ENCODE measurements around the gene RNF150. TPM values are rescaled to one million over a fixed set of nuclear protein-coding genes. Genes with fewer than 3 reads are reported as not detected.

The RNF150 gene
- total RNA-seq, 4 donors from 2014 or later = 33.1 to 53.3 (median 43.6) TPM

DNA sequence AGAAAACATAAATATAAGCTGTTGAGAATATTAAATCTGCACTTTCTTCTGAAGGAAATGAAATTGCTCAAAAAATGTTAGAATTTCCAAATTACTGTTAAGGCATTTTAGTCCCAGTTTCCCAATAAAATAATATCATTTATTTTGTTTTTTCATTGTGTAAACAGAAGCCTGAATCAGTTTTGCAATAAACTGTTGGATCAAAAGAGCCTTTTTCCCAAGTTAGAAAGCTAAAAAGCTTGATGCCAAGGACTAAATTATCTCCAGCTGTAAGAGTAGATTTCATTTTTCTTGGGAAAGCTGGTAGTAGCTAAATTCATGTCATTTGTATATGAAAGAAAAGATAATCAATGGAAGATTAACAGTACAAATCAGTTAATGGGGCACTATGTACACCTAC lies 95.8 kb downstream of the RNF150 start:
- Histone ChIP-seq H3K4me1 (peaks cover 17 to 40% (median 21%) of the 10 kb centered on the region in 4 donors), H3K27me3 (no peaks in the 10 kb centered on the region), H3K4me3 (no peak overlapping the region), H3K36me3 (no peaks in the 10 kb centered on the region), H3K9me3 (peaks cover 0 to 7% (median 2%) of the 10 kb centered on the region in 4 donors), H3K27ac (replicated peaks in 1 of 4) (peak overlapping the region in 1 of 4 donors; percentile 28)
- DNase-seq (ENCODE audit: extremely low spot score) = no peak
- TF ChIP-seq POLR2AphosphoS5 (IDR thresholded peaks at IDR 0.05) = no peak
- no peak for TF ChIP-seq EP300 (IDR thresholded peaks at IDR 0.05)
- TF ChIP-seq POLR2A (IDR thresholded peaks at IDR 0.05; ENCODE audit: low read depth) = no peak
- TF ChIP-seq, protein P1, sequence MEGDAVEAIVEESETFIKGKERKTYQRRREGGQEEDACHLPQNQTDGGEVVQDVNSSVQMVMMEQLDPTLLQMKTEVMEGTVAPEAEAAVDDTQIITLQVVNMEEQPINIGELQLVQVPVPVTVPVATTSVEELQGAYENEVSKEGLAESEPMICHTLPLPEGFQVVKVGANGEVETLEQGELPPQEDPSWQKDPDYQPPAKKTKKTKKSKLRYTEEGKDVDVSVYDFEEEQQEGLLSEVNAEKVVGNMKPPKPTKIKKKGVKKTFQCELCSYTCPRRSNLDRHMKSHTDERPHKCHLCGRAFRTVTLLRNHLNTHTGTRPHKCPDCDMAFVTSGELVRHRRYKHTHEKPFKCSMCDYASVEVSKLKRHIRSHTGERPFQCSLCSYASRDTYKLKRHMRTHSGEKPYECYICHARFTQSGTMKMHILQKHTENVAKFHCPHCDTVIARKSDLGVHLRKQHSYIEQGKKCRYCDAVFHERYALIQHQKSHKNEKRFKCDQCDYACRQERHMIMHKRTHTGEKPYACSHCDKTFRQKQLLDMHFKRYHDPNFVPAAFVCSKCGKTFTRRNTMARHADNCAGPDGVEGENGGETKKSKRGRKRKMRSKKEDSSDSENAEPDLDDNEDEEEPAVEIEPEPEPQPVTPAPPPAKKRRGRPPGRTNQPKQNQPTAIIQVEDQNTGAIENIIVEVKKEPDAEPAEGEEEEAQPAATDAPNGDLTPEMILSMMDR (IDR thresholded peaks at IDR 0.05) = no peak
- intact Hi-C loops (cut with DNase I) = no loop called here

DNA sequence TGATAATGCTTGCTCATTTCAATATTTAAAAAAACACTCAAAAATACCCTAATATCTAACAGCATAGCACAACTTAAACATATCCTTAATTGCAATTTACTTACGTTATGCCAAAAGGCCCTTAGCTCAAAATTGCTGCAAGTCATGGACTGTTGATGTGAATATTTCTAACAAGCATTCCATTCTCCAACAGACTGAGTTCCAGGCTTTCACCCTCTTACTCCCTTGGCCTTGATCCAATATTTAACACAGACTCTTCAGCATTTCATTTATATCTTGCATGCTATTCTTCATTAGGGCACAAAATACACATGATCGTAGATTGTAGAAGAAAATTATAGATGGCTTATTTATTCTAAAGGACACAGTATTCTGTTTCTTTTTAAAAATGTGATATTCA lies 96.5 kb downstream of the RNF150 start:
- Histone ChIP-seq H3K36me3 (no peaks in the 10 kb centered on the region), H3K27ac (replicated peaks in 1 of 4) (peak overlapping the region; percentile 0 to 28 (median 15)), H3K27me3 (no peaks in the 10 kb centered on the region), H3K4me1 (peaks cover 17 to 40% (median 21%) of the 10 kb centered on the region in 4 donors), H3K4me3 (no peak overlapping the region), H3K9me3 (peaks cover 0 to 7% (median 2%) of the 10 kb centered on the region in 4 donors)
- no peak for DNase-seq (ENCODE audit: extremely low spot score)
- TF ChIP-seq, protein P1 (IDR thresholded peaks at IDR 0.05) = no peak
- TF ChIP-seq EP300 (IDR thresholded peaks at IDR 0.05) (no peak), POLR2A (IDR thresholded peaks at IDR 0.05; ENCODE audit: low read depth) (no peak), POLR2AphosphoS5 (IDR thresholded peaks at IDR 0.05) (no peak)
- intact Hi-C loops (cut with DNase I) = no loop called here
- whole genome bisulfite sequencing = 44% methylated on average over 2 of the region's 2 CpGs

DNA sequence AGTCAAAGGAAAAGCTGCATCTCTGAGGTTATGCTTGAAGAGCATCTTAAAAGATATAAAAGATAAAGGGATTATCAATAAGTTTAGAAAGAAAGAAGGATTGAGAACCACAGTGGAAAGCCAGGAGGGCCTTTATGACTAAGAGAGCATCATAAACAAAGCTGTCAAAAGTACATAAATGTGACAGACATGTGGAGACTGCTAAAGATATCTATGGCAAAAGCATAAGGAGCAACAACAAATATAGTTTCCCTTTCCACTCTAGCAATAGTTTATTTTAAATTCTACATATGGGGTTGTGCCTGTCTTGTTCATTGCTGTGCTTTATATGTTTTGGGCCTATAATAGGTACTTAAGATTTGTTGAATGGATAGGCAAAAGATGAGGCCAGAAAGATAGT lies 97.3 kb downstream of the RNF150 start:
- TF ChIP-seq EP300 (IDR thresholded peaks at IDR 0.05) (no peak), POLR2AphosphoS5 (IDR thresholded peaks at IDR 0.05) (no peak), POLR2A (IDR thresholded peaks at IDR 0.05; ENCODE audit: low read depth) (no peak)
- TF ChIP-seq, protein P1 (IDR thresholded peaks at IDR 0.05) = no peak
- H3K4me3 ChIP-seq = no peak overlapping the region
- no peaks in the 10 kb centered on the region for H3K36me3 ChIP-seq
- H3K27me3 ChIP-seq = no peaks in the 10 kb centered on the region
- intact Hi-C loops (cut with DNase I) = no loop called here
- peaks cover 0 to 7% (median 2%) of the 10 kb centered on the region in 4 donors for H3K9me3 ChIP-seq
- DNase-seq (ENCODE audit: extremely low spot score) = no peak
- peak overlapping the region in 2 of 4 donors; percentile 15 to 28 for H3K27ac ChIP-seq (replicated peaks in 1 of 4)
- peaks cover 17 to 33% (median 20%) of the 10 kb centered on the region in 4 donors for H3K4me1 ChIP-seq

DNA sequence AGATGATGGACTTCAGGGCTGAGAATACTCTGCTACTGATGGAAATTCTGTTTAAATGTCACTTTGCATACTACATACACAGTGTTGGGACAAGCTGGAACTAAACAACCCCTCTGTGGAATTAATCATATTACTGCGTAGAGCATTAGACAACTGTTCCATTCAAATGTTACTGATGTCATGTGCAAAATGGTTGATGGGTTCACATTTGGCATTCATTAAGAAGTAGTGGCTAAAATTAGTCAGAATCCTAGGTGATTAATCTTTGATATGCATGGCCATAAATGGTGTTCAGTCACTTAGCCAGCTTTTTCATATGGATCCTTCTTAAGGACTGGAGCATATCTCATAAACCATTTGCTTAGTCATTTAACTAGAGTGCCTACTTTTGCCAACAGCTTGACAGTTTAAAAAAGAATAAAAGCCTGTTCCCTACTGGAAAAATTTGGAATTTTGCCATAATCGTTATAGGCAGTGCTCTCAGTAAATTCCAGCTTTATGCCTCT lies 105.2 kb downstream of the RNF150 start:
- Histone ChIP-seq H3K36me3 (no peaks in the 10 kb centered on the region), H3K9me3 (no peaks in the 10 kb centered on the region), H3K27me3 (no peaks in the 10 kb centered on the region), H3K4me1 (peaks cover 8 to 40% (median 28%) of the 10 kb centered on the region in 4 donors), H3K4me3 (no peak overlapping the region), H3K27ac (replicated peaks in 1 of 4) (peak overlapping the region; percentile 50 to 72 (median 64))
- WGBS = 46% methylated on average over 2 of the region's 2 CpGs
- DNase-seq (ENCODE audit: extremely low spot score) = no peak
- intact Hi-C loops (cut with DNase I) = no loop called here
- TF ChIP-seq, protein P1 (IDR thresholded peaks at IDR 0.05) = no peak
- TF ChIP-seq POLR2AphosphoS5 (IDR thresholded peaks at IDR 0.05) = peak in 1 of 2 donors; percentile 58
- TF ChIP-seq POLR2A (IDR thresholded peaks at IDR 0.05; ENCODE audit: low read depth) = no peak
- TF ChIP-seq EP300 (IDR thresholded peaks at IDR 0.05) = no peak

DNA sequence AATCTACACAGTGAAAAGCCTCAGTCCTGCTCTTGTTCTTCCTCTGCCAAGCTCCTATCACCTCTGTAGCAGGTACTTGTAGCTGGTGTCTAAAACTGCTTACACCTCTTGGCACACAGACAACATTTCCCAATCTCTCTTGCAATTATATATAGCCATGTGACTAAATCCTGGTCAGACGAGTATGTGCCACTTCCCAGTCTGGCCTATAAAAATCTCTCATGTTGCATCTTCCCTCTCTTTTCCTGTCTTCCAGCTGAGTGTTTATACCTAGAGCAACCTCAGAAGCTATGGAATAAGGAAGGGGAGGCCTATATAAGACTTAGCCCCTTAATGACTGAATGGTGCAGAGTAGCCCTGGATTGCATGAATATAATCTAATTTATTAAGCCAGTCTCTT lies 105.8 kb downstream of the RNF150 start:
- Histone ChIP-seq H3K4me1 (peaks cover 9 to 42% (median 32%) of the 10 kb centered on the region in 4 donors), H3K4me3 (no peak overlapping the region), H3K27me3 (no peaks in the 10 kb centered on the region), H3K9me3 (no peaks in the 10 kb centered on the region), H3K36me3 (no peaks in the 10 kb centered on the region), H3K27ac (replicated peaks in 1 of 4) (peak overlapping the region; percentile 58 to 72 (median 64))
- DNase-seq (ENCODE audit: extremely low spot score) = no peak
- WGBS = 15% methylated on average over 1 of the region's 1 CpG
- intact Hi-C loops (cut with DNase I) = no loop called here
- no peak for TF ChIP-seq EP300 (IDR thresholded peaks at IDR 0.05)
- no peak for TF ChIP-seq POLR2AphosphoS5 (IDR thresholded peaks at IDR 0.05)
- TF ChIP-seq, protein P1 (IDR thresholded peaks at IDR 0.05) = no peak
- TF ChIP-seq POLR2A (IDR thresholded peaks at IDR 0.05; ENCODE audit: low read depth) = no peak
